ENCODE measurements around the gene FOXD1. TPM values are rescaled to one million over a fixed set of nuclear protein-coding genes. Genes with fewer than 3 reads are reported as not detected.

Gene FOXD1
- polyA plus RNA-seq, 1 donor (not counting 4 experiments of a cell fraction or from before 2014, with no cell fraction given): 7.0 TPM

GRCh38 chr5:73446631-73447529 lies 1.7 kb downstream of the FOXD1 start:
- Histone ChIP-seq H3K4me3 (ENCODE audit: control insufficient read depth in 2 of 3, extremely low read depth in 1 of 3, insufficient read depth in 2 of 3, low read depth in 1 of 3, low read length in 3 of 3) (peak overlapping the region; percentile 63 to 91 (median 67)), H3K36me3 (ENCODE audit: control insufficient read depth in 2 of 2, extremely low read depth in 1 of 2, insufficient read depth in 2 of 2, low read length in 2 of 2) (no peaks in the 10 kb centered on the region), H3K9ac (ENCODE audit: control insufficient read depth, extremely low read depth, insufficient read depth, low read length) (peak overlapping the region; percentile 82), H4K20me1 (ENCODE audit: control insufficient read depth, extremely low read depth, insufficient read depth, low read length) (no peaks in the 10 kb centered on the region), H3K4me2 (ENCODE audit: control insufficient read depth, extremely low read depth, insufficient read depth, low read depth, low read length) (peak overlapping the region; percentile 77), H3K4me1 (ENCODE audit: control insufficient read depth, extremely low read depth, insufficient read depth, low read length) (peaks cover 15% of the 10 kb centered on the region), H3K27ac (ENCODE audit: control insufficient read depth, insufficient read depth, low read length) (peak overlapping the region; percentile 46), H3K9me1 (ENCODE audit: control insufficient read depth, extremely low read depth, insufficient read depth, low read length) (no peaks in the 10 kb centered on the region), H3K27me3 (ENCODE audit: control insufficient read depth, extremely low read depth, insufficient read depth, low read length) (peaks cover 36% of the 10 kb centered on the region), H2AFZ (ENCODE audit: control insufficient read depth, low read length) (no peak overlapping the region), H3K9me3 (ENCODE audit: control insufficient read depth, low read depth, low read length) (no peaks in the 10 kb centered on the region), H3K79me2 (ENCODE audit: control insufficient read depth, insufficient read depth, low read length) (peaks cover 29% of the 10 kb centered on the region)
- dilution Hi-C loops (cut with MboI; ENCODE audit: extremely low pct_ligation_motif_present, low sequenced_read_pairs): no loop called here
- no peak for DNase-seq (ENCODE audit: low read depth, low spot score)
- no peak for FAIRE-seq
- TF ChIP-seq EZH2 (IDR thresholded peaks at IDR 0.05; ENCODE audit: low read length): no peak
- TF ChIP-seq CTCF (optimal IDR thresholded peaks at IDR 0.05 in 1 of 3, IDR thresholded peaks at IDR 0.05 in 1 of 3, conservative IDR thresholded peaks at IDR 0.05 in 1 of 3; ENCODE audit: extremely low read depth in 1 of 3, insufficient read depth in 2 of 3, low read length in 3 of 3): no peak

- H2AFZ ChIP-seq (ENCODE audit: control insufficient read depth, low read length): no peak overlapping the region
- H3K4me3 ChIP-seq (ENCODE audit: control insufficient read depth in 2 of 3, extremely low read depth in 1 of 3, insufficient read depth in 2 of 3, low read depth in 1 of 3, low read length in 3 of 3): peak overlapping the region; percentile 52 to 91 (median 67)
Observed at GRCh38 chr5:73445665-73446630, 2.6 kb downstream of the FOXD1 start.

More at GRCh38 chr5:73445665-73446630, 2.6 kb downstream of the FOXD1 start:
- peaks cover 29% of the 10 kb centered on the region for H3K79me2 ChIP-seq (ENCODE audit: control insufficient read depth, insufficient read depth, low read length)
- H3K9me3 ChIP-seq (ENCODE audit: control insufficient read depth, low read depth, low read length): no peaks in the 10 kb centered on the region
- no peaks in the 10 kb centered on the region for H3K9me1 ChIP-seq (ENCODE audit: control insufficient read depth, extremely low read depth, insufficient read depth, low read length)
- H3K27ac ChIP-seq (ENCODE audit: control insufficient read depth, insufficient read depth, low read length): no peak overlapping the region
- no peak for TF ChIP-seq EZH2 (IDR thresholded peaks at IDR 0.05; ENCODE audit: low read length)
- TF ChIP-seq CTCF (optimal IDR thresholded peaks at IDR 0.05 in 1 of 3, IDR thresholded peaks at IDR 0.05 in 1 of 3, conservative IDR thresholded peaks at IDR 0.05 in 1 of 3; ENCODE audit: extremely low read depth in 1 of 3, insufficient read depth in 2 of 3, low read length in 3 of 3): no peak
- peak overlapping the region; percentile 77 for H3K4me2 ChIP-seq (ENCODE audit: control insufficient read depth, extremely low read depth, insufficient read depth, low read depth, low read length)
- H3K4me1 ChIP-seq (ENCODE audit: control insufficient read depth, extremely low read depth, insufficient read depth, low read length): peaks cover 14% of the 10 kb centered on the region
- no peaks in the 10 kb centered on the region for H3K36me3 ChIP-seq (ENCODE audit: control insufficient read depth in 2 of 2, extremely low read depth in 1 of 2, insufficient read depth in 2 of 2, low read length in 2 of 2)
- peak overlapping the region; percentile 82 for H3K9ac ChIP-seq (ENCODE audit: control insufficient read depth, extremely low read depth, insufficient read depth, low read length)
- peaks cover 27% of the 10 kb centered on the region for H3K27me3 ChIP-seq (ENCODE audit: control insufficient read depth, extremely low read depth, insufficient read depth, low read length)
- dilution Hi-C loops (cut with MboI; ENCODE audit: extremely low pct_ligation_motif_present, low sequenced_read_pairs): no loop called here
- H4K20me1 ChIP-seq (ENCODE audit: control insufficient read depth, extremely low read depth, insufficient read depth, low read length): no peaks in the 10 kb centered on the region
- FAIRE-seq: no peak
- no peak for DNase-seq (ENCODE audit: low read depth, low spot score)

All from keratinocyte (primary cell).